ENCODE results near the gene CLCA4.
"Not testable (repeated sequence)": the region's sequence is repeated elsewhere in the genome, so short reads cannot be mapped to it uniquely, and the experiment has no call there.

CLCA4 gene

DNA sequence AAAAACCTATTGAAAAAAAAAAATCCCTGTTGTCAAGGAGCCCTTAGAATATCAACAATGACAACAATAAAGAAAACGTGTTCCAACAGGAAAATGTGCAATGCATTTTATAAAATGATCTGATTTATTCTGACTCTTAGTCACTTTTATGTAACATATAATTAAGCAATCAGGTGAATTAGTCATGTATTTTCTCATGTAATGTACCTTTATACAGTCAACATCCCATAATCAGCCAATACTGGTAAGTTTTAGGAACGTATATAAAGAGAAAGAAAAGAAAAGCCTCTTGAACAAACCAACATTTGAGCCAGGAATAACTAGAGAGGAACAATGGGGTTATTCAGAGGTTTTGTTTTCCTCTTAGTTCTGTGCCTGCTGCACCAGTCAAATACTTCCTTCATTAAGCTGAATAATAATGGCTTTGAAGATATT is at the start of gene CLCA4:
Gene CLCA4 (plus strand): TSS at position 292 of the 435 bp plus-strand sequence. CDS start 42 bp downstream, at position 334.
- DNase-seq (ENCODE audit: low spot score) = no peak

GRCh38 chr1:86498281-86498680 is 48.6 kb upstream of the CLCA4 start:
- no peak for DNase-seq (ENCODE audit: low spot score)

- DNase-seq (ENCODE audit: low spot score) = no peak
Measured at GRCh38 chr1:86499987-86500593, 46.8 kb upstream of the CLCA4 start.

DNA sequence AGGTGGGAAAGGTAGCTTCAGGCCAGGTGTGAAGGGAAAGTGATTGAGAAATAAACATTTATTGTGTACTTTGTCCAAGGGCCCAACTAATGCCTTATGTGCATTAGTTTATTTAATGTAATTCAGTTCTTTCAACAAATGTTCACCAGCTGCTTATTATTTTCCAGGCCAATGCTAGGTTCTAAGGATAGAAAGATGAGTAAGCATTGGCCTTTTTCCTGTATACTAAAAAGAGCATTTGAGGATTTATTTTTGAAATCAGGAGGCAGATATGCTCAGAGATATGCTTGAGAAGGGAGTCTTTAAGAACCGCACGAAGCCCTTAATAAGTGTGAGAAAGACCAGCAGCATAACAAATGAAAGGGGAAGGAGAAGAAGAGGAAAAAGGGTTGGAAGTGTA is 46.2 kb upstream of the CLCA4 start:
- no peak for DNase-seq (ENCODE audit: low spot score)

DNA sequence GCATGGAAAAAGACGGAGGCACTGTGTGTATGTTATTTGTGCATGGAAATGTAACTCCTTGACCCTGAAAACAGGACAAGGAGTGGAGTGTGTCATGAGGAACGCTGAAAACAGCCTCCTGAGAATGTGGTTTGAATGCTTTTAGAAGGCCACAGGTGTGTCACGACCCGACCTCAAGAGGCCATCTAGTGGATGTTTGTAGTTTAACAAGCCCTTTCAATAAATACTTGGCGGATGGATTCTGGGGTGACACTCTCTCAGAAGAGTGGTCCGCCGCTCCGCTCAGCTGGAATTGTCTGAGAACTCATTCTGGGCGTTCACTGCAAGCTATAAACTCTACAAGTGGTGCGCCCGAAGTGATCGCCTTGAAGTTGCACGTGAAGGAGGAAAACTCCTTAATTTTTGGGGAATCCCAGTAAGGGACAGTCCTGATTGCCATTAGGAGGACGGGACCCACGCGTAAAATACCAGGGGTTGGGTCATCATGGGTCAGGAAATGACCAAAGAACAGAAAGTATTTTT is 44.7 kb upstream of the CLCA4 start:
- DNase-seq (ENCODE audit: low spot score) = not testable (repeated sequence)

- DNase-seq (ENCODE audit: low spot score) = no peak
Measured at GRCh38 chr1:86502721-86503405, 44.0 kb upstream of the CLCA4 start.

- peak; percentile 26 for DNase-seq (ENCODE audit: low spot score)
Measured at GRCh38 chr1:86503406-86504136, 43.3 kb upstream of the CLCA4 start.

DNA sequence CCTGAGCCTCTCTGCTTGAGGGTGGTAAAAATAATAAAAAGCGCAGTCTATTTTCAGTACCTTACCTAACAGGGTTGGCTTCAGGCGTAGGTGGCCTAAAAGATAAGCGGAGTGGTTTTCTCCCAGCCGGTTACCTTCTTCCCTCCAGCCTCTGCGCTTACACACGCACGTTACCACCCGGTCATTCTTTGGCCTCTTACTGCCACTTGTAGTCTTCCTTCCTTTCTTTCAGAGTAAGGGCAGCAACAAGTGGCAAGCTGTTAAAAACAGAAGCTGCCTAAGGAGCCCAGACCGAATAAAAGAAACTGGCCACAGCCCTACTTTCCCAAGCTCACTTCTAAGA is 42.8 kb upstream of the CLCA4 start:
- DNase-seq (ENCODE audit: low spot score) = no peak

DNA sequence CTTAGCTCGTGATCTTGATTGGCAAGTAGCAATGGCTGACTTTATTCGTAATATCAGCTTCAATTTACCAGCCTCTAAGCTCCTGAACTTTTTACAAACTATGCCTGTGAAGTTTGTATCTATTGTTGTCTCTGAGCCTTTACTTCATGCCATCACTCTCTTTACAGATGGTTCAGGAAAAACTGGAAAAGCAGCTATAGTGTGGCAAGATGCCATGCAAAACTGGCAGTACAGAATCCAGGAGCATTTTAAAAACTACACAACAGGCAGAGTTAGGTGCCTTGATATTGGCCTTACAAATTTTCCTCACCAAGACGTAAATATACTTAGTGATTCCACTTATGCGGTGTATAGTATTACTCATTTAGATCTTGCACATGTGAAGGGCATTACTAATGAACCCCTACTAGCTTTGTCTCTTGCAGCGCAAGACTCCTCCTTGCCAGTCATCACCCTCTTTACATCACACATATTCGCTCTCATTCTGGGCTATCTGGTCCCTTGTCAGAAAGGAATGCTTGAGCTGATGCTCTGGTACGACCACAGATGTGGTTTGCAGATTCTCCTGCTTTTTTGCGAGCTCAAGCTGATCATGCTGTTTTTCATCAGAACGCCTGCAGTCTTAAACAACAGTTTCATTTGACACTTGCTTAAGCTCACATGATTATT is 41.8 kb upstream of the CLCA4 start:
- no peak for DNase-seq (ENCODE audit: low spot score)

DNA sequence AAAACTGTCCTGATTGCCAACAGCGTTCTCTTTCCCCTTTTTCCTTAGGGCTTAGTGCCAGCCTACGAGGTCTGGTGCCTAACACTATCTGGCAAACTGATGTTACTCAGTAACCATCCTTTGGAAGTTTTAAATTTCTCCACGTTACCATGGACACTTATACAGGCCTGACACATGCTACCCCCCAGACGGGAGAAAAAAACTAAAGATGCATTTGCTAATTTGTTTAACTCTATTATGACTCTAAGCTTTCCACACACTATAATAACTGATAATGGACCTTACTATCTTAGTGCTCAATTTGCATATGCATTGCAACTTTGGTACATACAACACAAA is 41.3 kb upstream of the CLCA4 start:
- DNase-seq (ENCODE audit: low spot score) = no peak

GRCh38 chr1:86507935-86508582 is 38.8 kb upstream of the CLCA4 start:
- no peak for DNase-seq (ENCODE audit: low spot score)

- no peak for DNase-seq (ENCODE audit: low spot score)
Measured at GRCh38 chr1:86508583-86508969, 38.3 kb upstream of the CLCA4 start.

DNA sequence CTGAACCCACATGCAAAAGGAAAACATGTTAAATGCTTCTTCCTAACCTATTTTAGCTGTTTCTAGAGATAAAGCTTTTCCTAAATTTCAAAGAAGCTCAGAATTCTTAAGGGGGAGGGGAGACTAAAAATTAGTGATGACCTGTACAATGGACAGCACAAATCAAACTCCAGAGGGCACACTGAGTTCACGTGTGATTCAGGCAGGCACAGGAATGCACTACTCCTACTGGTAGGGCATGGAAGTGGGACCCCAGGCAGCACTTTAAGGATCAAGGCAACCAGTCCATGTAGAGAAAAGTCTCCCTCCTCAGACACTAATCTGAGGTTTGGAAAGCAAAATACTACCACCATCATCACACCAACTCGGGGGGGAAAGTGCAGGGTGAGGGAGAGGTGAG is 31.3 kb upstream of the CLCA4 start:
- DNase-seq (ENCODE audit: low spot score) = no peak

- DNase-seq (ENCODE audit: low spot score) = no peak
Measured at GRCh38 chr1:86516335-86516734, 30.5 kb upstream of the CLCA4 start.

DNA sequence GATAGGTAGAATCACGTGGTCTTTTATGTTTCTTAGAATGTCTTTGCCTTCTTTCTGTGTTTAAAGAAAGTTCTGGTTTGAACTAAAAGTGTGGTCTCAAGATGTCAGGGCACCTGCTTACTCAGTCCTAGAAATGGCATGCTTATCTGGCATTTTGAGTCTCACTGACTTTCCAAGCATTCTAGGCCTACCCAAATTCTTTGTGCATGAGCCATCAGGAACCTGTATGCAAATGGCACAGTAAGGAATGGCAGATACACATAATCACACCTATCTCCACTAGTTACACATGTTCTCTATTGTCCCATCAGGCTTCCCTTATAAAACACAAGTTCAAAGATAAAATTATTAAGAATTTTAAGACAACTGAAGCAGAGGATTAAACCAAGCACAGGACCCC is 29.5 kb upstream of the CLCA4 start:
- DNase-seq (ENCODE audit: low spot score) = no peak

DNA sequence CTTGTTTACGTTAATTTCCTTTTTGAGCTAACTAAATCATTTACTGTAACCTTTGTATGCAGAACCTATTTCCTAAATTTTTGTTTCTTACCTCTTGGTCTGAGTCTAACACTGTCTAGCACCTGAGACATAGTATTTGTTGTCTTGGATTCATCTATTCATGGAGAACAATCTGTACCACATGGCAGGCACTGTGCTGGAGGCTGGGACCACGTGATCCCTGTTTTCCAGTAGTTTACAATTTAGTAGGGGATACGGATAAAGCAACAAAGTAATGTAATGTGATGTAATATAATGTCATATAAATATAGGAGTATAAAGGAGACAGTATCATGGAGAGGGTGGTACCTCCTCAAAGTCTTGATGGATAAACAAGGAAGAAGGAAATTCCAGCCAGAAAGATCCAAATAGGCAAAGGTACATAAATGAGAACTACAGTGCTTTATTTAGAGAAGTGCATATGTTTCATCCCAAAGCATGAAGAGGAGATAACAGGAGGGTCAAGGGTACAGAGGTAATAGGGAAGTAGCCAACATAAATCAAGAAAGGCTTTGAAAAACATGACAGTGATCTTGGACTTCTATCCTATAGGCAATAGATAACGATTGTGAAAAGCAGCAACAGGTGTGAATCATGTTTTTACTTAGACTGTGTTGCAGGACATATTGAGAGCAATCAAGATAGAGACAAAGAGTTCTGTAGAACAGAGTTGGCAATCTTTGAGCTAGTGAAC is 25.9 kb upstream of the CLCA4 start:
- DNase-seq (ENCODE audit: low spot score) = no peak

- no peak for DNase-seq (ENCODE audit: low spot score)
Measured at GRCh38 chr1:86521522-86521891, 25.4 kb upstream of the CLCA4 start.

DNA sequence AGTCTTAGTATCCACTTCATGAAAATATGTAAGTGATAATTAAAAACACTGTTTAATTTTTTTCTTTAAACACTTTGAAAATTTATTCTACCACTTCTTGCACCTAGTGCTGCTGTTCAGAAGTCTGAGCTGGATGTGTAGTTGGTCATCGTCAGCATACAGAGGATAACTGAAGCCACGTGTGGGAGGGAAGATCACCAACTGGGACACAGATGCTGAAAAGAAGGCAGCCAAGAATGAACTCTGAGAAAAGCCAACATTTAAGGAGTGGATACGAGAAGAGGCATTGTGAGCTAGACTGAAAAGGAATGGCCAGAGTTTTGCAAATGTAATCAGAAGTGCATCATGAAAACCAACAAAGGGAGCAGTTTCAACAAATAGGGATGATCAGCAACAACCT is 24.6 kb upstream of the CLCA4 start:
- no peak for DNase-seq (ENCODE audit: low spot score)

DNA sequence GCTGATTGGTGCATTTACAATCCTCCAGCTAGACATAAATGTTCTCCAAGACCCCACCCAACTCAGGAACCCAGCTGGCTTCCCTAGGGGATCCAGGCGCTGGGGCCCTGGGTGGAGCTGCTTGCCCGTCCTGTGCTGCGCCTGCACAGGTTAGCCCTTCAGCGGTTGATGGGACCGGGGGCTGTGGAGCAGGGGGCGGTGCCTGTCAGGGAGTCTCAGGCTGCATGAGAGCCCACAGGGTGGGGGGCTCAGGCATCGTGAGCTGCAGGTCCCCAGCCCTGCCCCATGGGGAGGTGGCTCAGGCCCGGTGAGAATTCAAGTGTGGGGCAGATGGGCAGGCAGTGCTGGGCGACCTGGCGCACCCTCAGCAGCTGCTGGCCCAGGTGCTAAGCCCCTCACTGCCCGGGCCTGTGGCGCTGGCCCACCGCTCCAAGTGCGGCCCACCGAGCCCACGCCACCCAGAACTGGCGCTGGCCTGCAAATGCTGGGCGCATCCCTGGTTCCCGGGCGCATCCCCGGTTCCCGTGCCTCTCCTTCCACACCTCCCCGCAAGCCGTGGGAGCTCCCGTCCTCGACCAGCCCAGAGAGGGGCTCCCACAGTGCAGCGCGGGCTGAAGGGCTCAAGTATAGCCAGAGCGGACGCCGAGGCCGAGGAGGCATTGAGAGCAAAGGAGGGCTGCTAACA is 23.1 kb upstream of the CLCA4 start:
- no peak for DNase-seq (ENCODE audit: low spot score)

- no peak for DNase-seq (ENCODE audit: low spot score)
Measured at GRCh38 chr1:86527306-86527705, 19.6 kb upstream of the CLCA4 start.

- no peak for DNase-seq (ENCODE audit: low spot score)
Measured at GRCh38 chr1:86530211-86530845, 16.6 kb upstream of the CLCA4 start.
